Fibroblast of lung (primary cell): ENCODE results near the gene C9orf50.

ENCODE experiments used
- EZH2 ChIP-seq: IDR thresholded peaks from 2 replicates; pipeline ENCODE4 v1.5.1; 2012; ENCODE audit warnings: low read length, control low read depth, mild to moderate bottlenecking; ENCODE audit errors: missing control alignments
- TF ChIP-seq, protein P1 (sequence below), 2 donors: IDR thresholded peaks in 1 of 2; conservative IDR thresholded peaks in 1 of 2; 1 replicate in 1 of 2; 2 replicates in 1 of 2; pipeline ENCODE4 v1.5.1; 2011 to 2012; ENCODE audit warnings: low read length in 2 of 2, control low read depth in 1 of 2, inconsistent platforms in 1 of 2, low read depth in 1 of 2, mild to moderate bottlenecking in 1 of 2

DNA sequence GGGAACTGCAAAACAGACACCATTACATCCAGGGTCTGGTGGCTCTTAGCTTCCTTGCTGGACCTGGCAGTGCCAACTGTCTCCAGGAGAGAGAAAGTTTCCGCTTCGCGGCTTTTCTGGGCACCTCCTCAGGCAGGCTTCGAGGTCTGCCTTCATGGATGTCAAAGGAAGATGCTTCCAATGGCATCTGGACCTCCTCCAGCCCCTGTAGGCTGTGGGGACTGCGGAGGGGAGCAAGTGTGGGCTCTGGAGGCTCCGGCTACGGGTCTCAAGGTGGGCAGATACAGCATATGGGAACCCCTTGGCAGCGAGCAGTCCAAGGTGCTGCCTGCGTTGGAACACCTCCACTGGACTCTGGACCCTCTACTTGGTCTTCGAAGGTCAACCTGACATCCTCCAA lies 6.0 kb downstream of the C9orf50 start:
- TF ChIP-seq, protein P1, sequence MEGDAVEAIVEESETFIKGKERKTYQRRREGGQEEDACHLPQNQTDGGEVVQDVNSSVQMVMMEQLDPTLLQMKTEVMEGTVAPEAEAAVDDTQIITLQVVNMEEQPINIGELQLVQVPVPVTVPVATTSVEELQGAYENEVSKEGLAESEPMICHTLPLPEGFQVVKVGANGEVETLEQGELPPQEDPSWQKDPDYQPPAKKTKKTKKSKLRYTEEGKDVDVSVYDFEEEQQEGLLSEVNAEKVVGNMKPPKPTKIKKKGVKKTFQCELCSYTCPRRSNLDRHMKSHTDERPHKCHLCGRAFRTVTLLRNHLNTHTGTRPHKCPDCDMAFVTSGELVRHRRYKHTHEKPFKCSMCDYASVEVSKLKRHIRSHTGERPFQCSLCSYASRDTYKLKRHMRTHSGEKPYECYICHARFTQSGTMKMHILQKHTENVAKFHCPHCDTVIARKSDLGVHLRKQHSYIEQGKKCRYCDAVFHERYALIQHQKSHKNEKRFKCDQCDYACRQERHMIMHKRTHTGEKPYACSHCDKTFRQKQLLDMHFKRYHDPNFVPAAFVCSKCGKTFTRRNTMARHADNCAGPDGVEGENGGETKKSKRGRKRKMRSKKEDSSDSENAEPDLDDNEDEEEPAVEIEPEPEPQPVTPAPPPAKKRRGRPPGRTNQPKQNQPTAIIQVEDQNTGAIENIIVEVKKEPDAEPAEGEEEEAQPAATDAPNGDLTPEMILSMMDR (conservative IDR thresholded peaks at IDR 0.05 in 1 of 2, IDR thresholded peaks at IDR 0.05 in 1 of 2; ENCODE audit: low read depth in 1 of 2, low read length in 2 of 2): no peak
- no peak for TF ChIP-seq EZH2
